ENCODE data around the gene KBTBD13.
A peak's percentile ranks its signal among the peaks of the same experiment; 100 is the strongest.

KBTBD13 gene

GRCh38 chr15:65052956-65053355, 23.6 kb upstream of the KBTBD13 start:
- DNase-seq: no peak

GRCh38 chr15:65054333-65055200, 22.0 kb upstream of the KBTBD13 start:
- peak; percentile 77 for DNase-seq

- DNase-seq: no peak
Observed at GRCh38 chr15:65055201-65055870, 21.2 kb upstream of the KBTBD13 start.

- no peak for DNase-seq
Observed at GRCh38 chr15:65056106-65056505, 20.4 kb upstream of the KBTBD13 start.

GRCh38 chr15:65056868-65057548, 19.5 kb upstream of the KBTBD13 start:
- DNase-seq: no peak

GRCh38 chr15:65057549-65057940, 19.0 kb upstream of the KBTBD13 start:
- no peak for DNase-seq

GRCh38 chr15:65058394-65059368, 17.9 kb upstream of the KBTBD13 start:
- DNase-seq: no peak

GRCh38 chr15:65059369-65059750, 17.2 kb upstream of the KBTBD13 start:
- no peak for DNase-seq

- DNase-seq: no peak
Observed at GRCh38 chr15:65059931-65060596, 16.5 kb upstream of the KBTBD13 start.

- no peak for DNase-seq
Observed at GRCh38 chr15:65060641-65061397, 15.7 kb upstream of the KBTBD13 start.

- no peak for DNase-seq
Observed at GRCh38 chr15:65062061-65062460, 14.5 kb upstream of the KBTBD13 start.

- DNase-seq: no peak
Observed at GRCh38 chr15:65062726-65063125, 13.8 kb upstream of the KBTBD13 start.

- DNase-seq: no peak
Observed at GRCh38 chr15:65066001-65066634, 10.4 kb upstream of the KBTBD13 start.

GRCh38 chr15:65066635-65067316, 9.8 kb upstream of the KBTBD13 start:
- DNase-seq: no peak

- DNase-seq: no peak
Observed at GRCh38 chr15:65067317-65067644, 9.3 kb upstream of the KBTBD13 start.

GRCh38 chr15:65067645-65068402, 8.7 kb upstream of the KBTBD13 start, which contains the start of gene RASL12:
Gene RASL12, minus strand, starts transcription at chr15:65067991. Its CDS starts 156 bp downstream, at chr15:65067835.
- no peak for DNase-seq

GRCh38 chr15:65068403-65068788, 8.2 kb upstream of the KBTBD13 start:
- DNase-seq: no peak

GRCh38 chr15:65069179-65069578, 7.4 kb upstream of the KBTBD13 start:
- DNase-seq: no peak
